GM18951 (cell line): ENCODE measurements around the gene STIM1.

Source experiments
- POLR2A ChIP-seq: IDR thresholded peaks from 4 replicates; pipeline ENCODE4 v1.6.1; 2011; ENCODE audit warnings: mild to moderate bottlenecking; ENCODE audit not compliant: insufficient read length, insufficient read depth; ENCODE audit errors: extremely low read depth
- in situ Hi-C: fragments of 300-500 bp; cut with MboI; formaldehyde crosslinking; loops from one replicate; pipeline ENCODE4 v1.12.0; 2022; ENCODE audit warnings: low sequenced_read_pairs, mixed read lengths, inconsistent platforms; ENCODE audit not compliant: unreplicated experiment

The STIM1 gene

GRCh38 chr11:3906166-3906565, 50.7 kb downstream of the STIM1 start:
- in situ Hi-C loops: no loop called here
- TF ChIP-seq POLR2A: no peak

- in situ Hi-C loops: no loop called here
- TF ChIP-seq POLR2A: no peak
Measured at GRCh38 chr11:3907590-3907989, 52.1 kb downstream of the STIM1 start.

GRCh38 chr11:3909901-3910300, 54.4 kb downstream of the STIM1 start:
- no peak for TF ChIP-seq POLR2A
- in situ Hi-C loops: no loop called here

- in situ Hi-C loops: no loop called here
- no peak for TF ChIP-seq POLR2A
Measured at GRCh38 chr11:3911908-3912505, 56.5 kb downstream of the STIM1 start.

GRCh38 chr11:3913921-3914320, 58.5 kb downstream of the STIM1 start:
- in situ Hi-C loops: no loop called here
- TF ChIP-seq POLR2A: no peak

GRCh38 chr11:3914805-3915204, 59.3 kb downstream of the STIM1 start:
- in situ Hi-C loops: no loop called here
- no peak for TF ChIP-seq POLR2A

GRCh38 chr11:3916962-3917361, 61.5 kb downstream of the STIM1 start:
- TF ChIP-seq POLR2A: no peak
- in situ Hi-C loops: no loop called here

GRCh38 chr11:3920148-3920852, 64.8 kb downstream of the STIM1 start:
- in situ Hi-C loops: no loop called here
- TF ChIP-seq POLR2A: no peak

GRCh38 chr11:3922056-3922455, 66.6 kb downstream of the STIM1 start:
- no peak for TF ChIP-seq POLR2A
- in situ Hi-C loops: no loop called here

GRCh38 chr11:3925513-3925912, 70.0 kb downstream of the STIM1 start:
- no peak for TF ChIP-seq POLR2A
- in situ Hi-C loops: no loop called here

- in situ Hi-C loops: no loop called here
Measured at GRCh38 chr11:3926458-3927095, 71.1 kb downstream of the STIM1 start.

GRCh38 chr11:3927129-3927796, 71.8 kb downstream of the STIM1 start:
- TF ChIP-seq POLR2A: no peak
- in situ Hi-C loops: no loop called here

More at GRCh38 chr11:3926458-3927095, 71.1 kb downstream of the STIM1 start:
- TF ChIP-seq POLR2A: no peak

GRCh38 chr11:3929232-3929631, 73.8 kb downstream of the STIM1 start:
- in situ Hi-C loops: no loop called here
- no peak for TF ChIP-seq POLR2A

- in situ Hi-C loops: no loop called here
- no peak for TF ChIP-seq POLR2A
Measured at GRCh38 chr11:3929649-3930048, 74.2 kb downstream of the STIM1 start.

- TF ChIP-seq POLR2A: no peak
- in situ Hi-C loops: no loop called here
Measured at GRCh38 chr11:3932698-3933097, 77.2 kb downstream of the STIM1 start.
